Tibial nerve (tissue), 4 donors: Measurements from ENCODE around the gene ABCA10. TPM values are rescaled to one million over a fixed set of nuclear protein-coding genes. Genes with fewer than 3 reads are reported as not detected.

Source experiments
- DNase-seq, 2 donors: peaks; one replicate each; pipeline ENCODE4 v3.0.0-alpha.2; 2019; ENCODE audit warnings: low spot score in 2 of 2
- H3K27ac ChIP-seq, 4 donors: fragments of 200-600 bp; sonication (generic) in 3 of 4; one replicate each; pipeline ENCODE4 v1.5.1; 2017 to 2019; ENCODE audit warnings: mild to moderate bottlenecking in 1 of 4
- H3K27me3 ChIP-seq, 2 donors: fragments of 200-600 bp; sonication (generic) in 1 of 2; one replicate each; pipeline versions ENCODE4 v1.5.1 to v1.6.0; 2017 to 2019
- H3K36me3 ChIP-seq, 3 donors: fragments of 200-600 bp; sonication (generic); one replicate each; pipeline ENCODE4 v1.5.1; 2018 to 2019
- H3K4me1 ChIP-seq, 4 donors: fragments of 200-600 bp; sonication (generic) in 3 of 4; one replicate each; pipeline ENCODE4 v1.5.1; 2017 to 2019
- H3K4me3 ChIP-seq, 4 donors: fragments of 200-600 bp; sonication (generic) in 3 of 4; one replicate each; pipeline ENCODE4 v1.5.1; 2017 to 2019; ENCODE audit warnings: mild to moderate bottlenecking in 1 of 4, moderate library complexity in 1 of 4
- H3K9me3 ChIP-seq, 4 donors: fragments of 200-600 bp; sonication (generic) in 3 of 4; one replicate each; pipeline ENCODE4 v1.5.1; 2017 to 2019
- EP300 ChIP-seq, 2 donors: sonication (generic); formaldehyde crosslinking; IDR thresholded peaks; one replicate each; pipeline ENCODE4 v1.6.1; 2017; ENCODE audit warnings: antibody characterized with exemption in 2 of 2, mild to moderate bottlenecking in 1 of 2
- POLR2A ChIP-seq, 2 donors: fragments of 450-650 bp; IDR thresholded peaks; one replicate each; pipeline ENCODE4 v1.6.1; 2017; ENCODE audit warnings: antibody characterized with exemption in 2 of 2, mild to moderate bottlenecking in 2 of 2, moderate library complexity in 2 of 2
- WGBS, 2 donors: methylation state at CpG; one replicate each; pipeline ENCODE4 v1.1.5; 2018; 5-methylcytosine and 5-hydroxymethylcytosine counted together
- total RNA-seq, 4 donors: library from RNA; depleted of rRNA; stranded (reverse); fragments of >200 nt; gene quantifications; one replicate each; pipeline ENCODE4 v1.1.0, GENCODE V29; 2016
- TF ChIP-seq, protein P1 (sequence below), 5 experiments: fragments of 200-600 bp in 3 of 5; fragments of 450-650 bp in 2 of 5; sonication (generic) in 3 of 5; IDR thresholded peaks; one replicate each; pipeline ENCODE4 v1.5.1; 2016 to 2019; ENCODE audit warnings: antibody characterized with exemption in 5 of 5, mild to moderate bottlenecking in 3 of 5, moderate library complexity in 2 of 5

ABCA10 gene
- total RNA-seq, 4 donors from 2014 or later, result 61.0 to 110 (median 89.9) TPM

DNA sequence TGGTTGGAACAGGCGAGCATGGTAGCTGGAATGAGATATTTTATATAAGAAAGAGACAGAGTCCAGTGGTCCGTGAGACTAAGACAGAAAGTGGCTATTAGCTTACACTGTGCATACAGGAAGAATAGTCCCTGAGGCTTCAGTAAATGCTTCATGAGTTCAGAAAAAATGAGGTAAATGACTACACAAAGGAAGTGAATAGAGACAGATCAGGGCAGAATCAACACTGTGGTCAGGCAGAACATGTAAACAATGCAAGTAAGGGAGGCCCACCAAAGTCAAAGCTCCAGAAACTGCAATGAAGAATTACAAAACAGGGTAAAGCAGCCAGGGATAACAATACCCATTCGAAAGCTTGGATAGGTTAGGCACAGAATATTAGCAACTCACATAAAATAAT, 4.8 kb downstream of the ABCA10 start:
- no peak for DNase-seq
- H3K4me1 ChIP-seq, result peaks cover 0 to 13% (median 4%) of the 10 kb centered on the region in 4 donors
- H3K27me3 ChIP-seq, result no peaks in the 10 kb centered on the region
- 66 to 72% methylated on average over 3 of the region's 3 CpGs for WGBS, 2 donors
- H3K27ac ChIP-seq, result peak overlapping the region in 3 of 4 donors; percentile 18 to 79 (median 55)
- peak overlapping the region in 2 of 4 donors; percentile 0 to 18 for H3K4me3 ChIP-seq
- H3K36me3 ChIP-seq, result peaks cover 0 to 18% (median 0%) of the 10 kb centered on the region in 3 donors
- TF ChIP-seq, protein P1, sequence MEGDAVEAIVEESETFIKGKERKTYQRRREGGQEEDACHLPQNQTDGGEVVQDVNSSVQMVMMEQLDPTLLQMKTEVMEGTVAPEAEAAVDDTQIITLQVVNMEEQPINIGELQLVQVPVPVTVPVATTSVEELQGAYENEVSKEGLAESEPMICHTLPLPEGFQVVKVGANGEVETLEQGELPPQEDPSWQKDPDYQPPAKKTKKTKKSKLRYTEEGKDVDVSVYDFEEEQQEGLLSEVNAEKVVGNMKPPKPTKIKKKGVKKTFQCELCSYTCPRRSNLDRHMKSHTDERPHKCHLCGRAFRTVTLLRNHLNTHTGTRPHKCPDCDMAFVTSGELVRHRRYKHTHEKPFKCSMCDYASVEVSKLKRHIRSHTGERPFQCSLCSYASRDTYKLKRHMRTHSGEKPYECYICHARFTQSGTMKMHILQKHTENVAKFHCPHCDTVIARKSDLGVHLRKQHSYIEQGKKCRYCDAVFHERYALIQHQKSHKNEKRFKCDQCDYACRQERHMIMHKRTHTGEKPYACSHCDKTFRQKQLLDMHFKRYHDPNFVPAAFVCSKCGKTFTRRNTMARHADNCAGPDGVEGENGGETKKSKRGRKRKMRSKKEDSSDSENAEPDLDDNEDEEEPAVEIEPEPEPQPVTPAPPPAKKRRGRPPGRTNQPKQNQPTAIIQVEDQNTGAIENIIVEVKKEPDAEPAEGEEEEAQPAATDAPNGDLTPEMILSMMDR (IDR thresholded peaks at IDR 0.05), result no peak
- no peak for TF ChIP-seq EP300 (IDR thresholded peaks at IDR 0.05)
- TF ChIP-seq POLR2A (IDR thresholded peaks at IDR 0.05), result no peak
- H3K9me3 ChIP-seq, result no peaks in the 10 kb centered on the region

DNA sequence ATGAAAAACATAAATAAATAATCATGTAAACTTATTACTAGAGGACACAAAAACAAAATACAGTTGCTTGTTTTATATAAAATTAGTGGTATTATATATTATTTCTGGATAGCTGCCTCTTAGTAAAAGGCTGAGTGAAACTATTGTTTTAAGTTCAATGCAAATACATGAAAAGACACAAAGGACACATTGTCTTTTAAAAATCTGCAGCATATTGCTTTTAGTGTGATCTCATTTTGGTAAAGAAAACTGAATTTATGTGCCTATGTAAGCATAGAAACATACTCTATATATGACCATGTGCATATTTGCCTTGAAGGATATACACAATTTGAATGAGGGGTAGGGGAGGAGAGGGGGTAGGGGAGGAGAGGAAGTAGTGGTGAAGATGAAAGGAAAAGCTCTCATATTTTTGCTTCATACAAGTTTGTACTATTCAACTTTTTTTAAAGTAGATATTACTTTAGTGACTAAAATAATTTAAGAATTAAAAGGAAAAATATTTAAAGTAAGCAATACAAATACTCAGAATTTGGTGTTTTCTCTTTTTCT, 5.8 kb downstream of the ABCA10 start:
- Histone ChIP-seq H3K4me3 (no peak overlapping the region), H3K9me3 (no peaks in the 10 kb centered on the region), H3K27ac (peak overlapping the region in 2 of 4 donors; percentile 55 to 79), H3K27me3 (no peaks in the 10 kb centered on the region), H3K4me1 (peaks cover 0 to 9% (median 4%) of the 10 kb centered on the region in 4 donors), H3K36me3 (peaks cover 0 to 22% (median 0%) of the 10 kb centered on the region in 3 donors)
- no peak for DNase-seq
- TF ChIP-seq EP300 (IDR thresholded peaks at IDR 0.05) (no peak), POLR2A (IDR thresholded peaks at IDR 0.05) (no peak)
- TF ChIP-seq, protein P1 (IDR thresholded peaks at IDR 0.05), result no peak

DNA sequence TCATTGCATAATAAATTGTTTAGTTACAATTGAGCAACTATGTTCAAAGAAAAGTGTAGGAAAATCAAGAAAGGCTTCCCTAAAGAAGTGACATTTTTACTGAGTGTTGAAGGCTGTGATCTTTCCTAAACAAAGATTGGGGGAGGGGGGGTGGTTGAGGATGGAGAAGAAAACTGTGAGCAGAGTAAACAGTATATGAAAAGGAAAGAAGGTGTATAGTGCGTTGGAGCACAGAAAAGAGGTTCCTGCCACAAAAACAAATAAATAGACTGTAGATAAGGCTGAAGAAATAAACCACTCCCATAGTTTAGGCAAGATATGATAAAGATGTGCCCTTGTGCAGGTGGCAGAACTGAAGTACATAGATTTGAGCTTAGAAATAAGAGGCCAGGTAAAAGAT, 8.5 kb downstream of the ABCA10 start:
- Histone ChIP-seq H3K9me3 (no peaks in the 10 kb centered on the region), H3K4me1 (peaks cover 0 to 9% (median 4%) of the 10 kb centered on the region in 4 donors), H3K36me3 (peaks cover 0 to 45% (median 0%) of the 10 kb centered on the region in 3 donors), H3K4me3 (no peak overlapping the region), H3K27ac (no peak overlapping the region), H3K27me3 (no peaks in the 10 kb centered on the region)
- TF ChIP-seq, protein P1 (IDR thresholded peaks at IDR 0.05), result no peak
- TF ChIP-seq EP300 (IDR thresholded peaks at IDR 0.05) (no peak), POLR2A (IDR thresholded peaks at IDR 0.05) (no peak)
- DNase-seq, result no peak
- 83 to 86% methylated on average over 1 of the region's 1 CpG for WGBS, 2 donors

DNA sequence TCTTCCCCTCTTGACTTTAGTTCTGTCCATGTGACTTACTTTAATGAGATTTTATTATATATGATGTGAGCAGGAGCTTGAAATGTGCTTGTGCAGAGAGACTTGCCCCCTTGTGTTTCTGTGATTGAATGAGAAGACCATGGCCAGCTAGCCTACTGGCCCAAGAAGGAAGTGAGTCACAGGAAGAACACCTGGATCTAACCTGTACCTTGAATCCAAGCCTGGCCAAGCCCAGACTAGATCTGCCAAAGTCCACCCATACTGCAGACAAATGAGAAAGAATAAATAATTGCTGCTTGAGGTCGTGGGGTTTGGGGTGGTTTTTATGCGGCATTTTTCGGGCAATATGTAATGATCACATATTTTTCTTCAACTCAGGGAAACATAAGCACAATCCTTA, 9.6 kb downstream of the ABCA10 start:
- Histone ChIP-seq H3K9me3 (no peaks in the 10 kb centered on the region), H3K27ac (no peak overlapping the region), H3K4me1 (peaks cover 0 to 9% (median under 1%) of the 10 kb centered on the region in 4 donors), H3K4me3 (no peak overlapping the region), H3K36me3 (peaks cover 0 to 54% (median 0%) of the 10 kb centered on the region in 3 donors), H3K27me3 (no peaks in the 10 kb centered on the region)
- DNase-seq, result no peak
- WGBS, 2 donors, result 86 to 91% methylated on average over 3 of the region's 3 CpGs
- TF ChIP-seq POLR2A (IDR thresholded peaks at IDR 0.05), result no peak
- TF ChIP-seq EP300 (IDR thresholded peaks at IDR 0.05), result no peak
- TF ChIP-seq, protein P1 (IDR thresholded peaks at IDR 0.05), result no peak

DNA sequence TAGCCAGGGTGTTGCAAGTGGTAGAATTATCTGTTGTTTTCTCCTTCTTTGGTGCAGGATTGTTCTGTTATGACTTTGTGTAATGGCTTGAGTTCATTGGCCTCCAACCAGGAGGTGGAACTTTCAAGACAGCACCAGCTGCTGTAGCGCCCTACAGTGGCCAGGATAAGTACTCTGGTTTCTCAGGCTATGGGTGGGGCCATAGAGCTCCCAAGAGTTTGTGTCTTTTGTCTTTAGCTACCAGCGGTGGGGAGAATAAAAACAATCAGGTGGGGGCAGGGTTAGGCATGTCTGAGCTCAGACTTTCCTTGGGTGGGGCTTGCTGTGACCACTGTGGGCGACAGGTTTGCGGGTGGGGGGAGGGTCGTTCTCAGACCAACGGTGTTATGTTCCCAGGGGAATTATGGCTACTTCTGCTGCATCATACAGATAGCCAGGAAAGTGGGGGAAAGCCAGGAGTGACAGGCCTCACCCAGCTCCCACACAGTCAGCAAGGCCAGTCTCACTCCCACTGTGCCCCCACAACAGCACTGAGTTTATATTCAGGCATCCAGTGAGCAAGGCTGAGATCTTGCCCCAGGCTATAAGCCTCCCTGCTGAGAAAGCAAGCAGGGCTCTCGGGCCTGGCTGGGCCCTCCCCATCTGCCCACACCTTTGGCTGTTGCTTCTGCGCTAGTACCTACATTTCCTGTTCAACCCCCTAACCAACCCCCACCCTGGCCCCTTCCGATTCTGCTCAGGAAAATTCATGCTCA, 15.4 kb downstream of the ABCA10 start:
- no peak for DNase-seq
- Histone ChIP-seq H3K27ac (no peak overlapping the region), H3K36me3 (peaks cover 0 to 47% (median 0%) of the 10 kb centered on the region in 3 donors), H3K27me3 (no peaks in the 10 kb centered on the region), H3K4me1 (no peaks in the 10 kb centered on the region), H3K4me3 (no peak overlapping the region), H3K9me3 (no peaks in the 10 kb centered on the region)
- TF ChIP-seq, protein P1 (IDR thresholded peaks at IDR 0.05), result no peak
- TF ChIP-seq EP300 (IDR thresholded peaks at IDR 0.05), result no peak
- no peak for TF ChIP-seq POLR2A (IDR thresholded peaks at IDR 0.05)
- WGBS, 2 donors, result 81 to 92% methylated on average over 9 of the region's 9 CpGs
